ENCODE measurements around the gene PIH1D2.

- TF ChIP-seq CTCF (IDR thresholded peaks at IDR 0.05; ENCODE audit: poor library complexity) (no peak), EZH2phosphoT487 (IDR thresholded peaks at IDR 0.05; ENCODE audit: low read depth, severe bottlenecking, unreplicated experiment) (no peak)
Observed at GRCh38 chr11:112058103-112058502, 15.7 kb downstream of the PIH1D2 start.
